Subcutaneous adipose tissue (tissue), 4 donors: ENCODE data around the gene PARN. TPM values are rescaled to one million over a fixed set of nuclear protein-coding genes. Genes with fewer than 3 reads are reported as not detected.

Source experiments
- CTCF ChIP-seq: fragments of 450-650 bp; IDR thresholded peaks from one replicate; pipeline ENCODE4 v1.5.1; 2016; ENCODE audit warnings: low read depth, mild to moderate bottlenecking, control low read depth, antibody characterized with exemption, moderate library complexity
- total RNA-seq, 4 donors: library from RNA; depleted of rRNA; stranded (reverse); fragments of >200 nt; gene quantifications; one replicate each; pipeline ENCODE4 v1.1.0, GENCODE V29; 2016

Gene PARN
- total RNA-seq, 4 donors from 2014 or later: 37.1 to 46.3 (median 39.9) TPM

GRCh38 chr16:14483819-14484385, 146.2 kb downstream of the PARN start:
- no peak for TF ChIP-seq CTCF

GRCh38 chr16:14476183-14476582, 153.9 kb downstream of the PARN start:
- no peak for TF ChIP-seq CTCF

- no peak for TF ChIP-seq CTCF
Measured at GRCh38 chr16:14475370-14476139, 154.5 kb downstream of the PARN start.

GRCh38 chr16:14473488-14473887, 156.6 kb downstream of the PARN start:
- TF ChIP-seq CTCF: no peak

GRCh38 chr16:14472357-14472756, 157.7 kb downstream of the PARN start:
- TF ChIP-seq CTCF: no peak

- no peak for TF ChIP-seq CTCF
Measured at GRCh38 chr16:14470788-14471187, 159.3 kb downstream of the PARN start.

GRCh38 chr16:14465799-14466198, 164.3 kb downstream of the PARN start:
- no peak for TF ChIP-seq CTCF
